Transverse colon (tissue), 4 donors: ENCODE measurements around the gene SPINK7. TPM values are rescaled to one million over a fixed set of nuclear protein-coding genes. Genes with fewer than 3 reads are reported as not detected.
"Not testable (repeated sequence)": the region's sequence is repeated elsewhere in the genome, so short reads cannot be mapped to it uniquely, and the experiment has no call there.

Experiments
- DNase-seq: peaks from one replicate; pipeline ENCODE4 v3.0.0-alpha.2; 2019
- H3K27ac ChIP-seq, 4 donors: fragments of 200-600 bp; sonication (generic); 2 replicates each; pipeline ENCODE4 v1.5.1; 2016 to 2018; ENCODE audit warnings: inconsistent platforms in 4 of 4
- H3K27me3 ChIP-seq: fragments of 200-600 bp; sonication (generic); 2 replicates; pipeline ENCODE4 v1.5.1; 2017; ENCODE audit warnings: inconsistent platforms
- H3K36me3 ChIP-seq, 4 donors: fragments of 200-600 bp; sonication (generic); 2 replicates each; pipeline ENCODE4 v1.5.1; 2017 to 2019; ENCODE audit warnings: inconsistent platforms in 4 of 4
- H3K4me1 ChIP-seq, 4 donors: fragments of 200-600 bp; sonication (generic); 2 replicates each; pipeline ENCODE4 v1.5.1; 2017 to 2020; ENCODE audit warnings: inconsistent platforms in 4 of 4
- H3K4me3 ChIP-seq, 4 donors: fragments of 200-600 bp; sonication (generic); 1 replicate in 1 of 4; 2 replicates in 3 of 4; pipeline versions ENCODE4 v1.5.1 to v1.6.1; 2017 to 2019; ENCODE audit warnings: inconsistent platforms in 4 of 4
- H3K9me3 ChIP-seq, 2 donors: fragments of 200-600 bp; sonication (generic); 2 replicates each; pipeline ENCODE4 v1.5.1; 2017 to 2019; ENCODE audit warnings: inconsistent platforms in 2 of 2
- CTCF ChIP-seq, 5 experiments: fragments of 200-600 bp in 3 of 5; fragments of 450-650 bp in 2 of 5; sonication (generic) in 3 of 5; IDR thresholded peaks; 1 replicate in 2 of 5; 2 replicates in 3 of 5; pipeline ENCODE4 v1.5.1; 2016 to 2017; ENCODE audit warnings: antibody characterized with exemption in 5 of 5, inconsistent platforms in 3 of 5, mild to moderate bottlenecking in 2 of 5, moderate library complexity in 1 of 5
- EP300 ChIP-seq: sonication (generic); formaldehyde crosslinking; IDR thresholded peaks from one replicate; pipeline ENCODE4 v1.6.1; 2017; ENCODE audit warnings: antibody characterized with exemption, low read depth
- POLR2A ChIP-seq: fragments of 450-650 bp; IDR thresholded peaks from one replicate; pipeline ENCODE4 v1.6.1; 2016; ENCODE audit warnings: antibody characterized with exemption, mild to moderate bottlenecking, moderate library complexity
- POLR2AphosphoS5 ChIP-seq, 3 donors: sonication (generic); formaldehyde crosslinking; IDR thresholded peaks; one replicate each; pipeline ENCODE4 v1.6.1; 2016; ENCODE audit warnings: antibody characterized with exemption in 3 of 3
- WGBS, 2 donors: methylation state at CpG; one replicate each; pipeline ENCODE4 v1.1.5; 2018; ENCODE audit warnings: low coverage in 1 of 2; 5-methylcytosine and 5-hydroxymethylcytosine counted together
- in situ Hi-C, 4 donors: fragments of 200-750 bp; cut with MboI; loops; one replicate each; pipeline versions ENCODE4 v1.15.0 to v1.15.1; 2017; ENCODE audit warnings: low sequenced_read_pairs in 3 of 4, low pct_ligation_motif_present in 1 of 4, low pct_unique_long_range_greater_than_20kb in 1 of 4
- intact Hi-C: fragments of 100-400 bp; cut with DNase I; formaldehyde crosslinking; loops from one replicate; pipeline ENCODE4 v1.15.1; 2023; ENCODE audit warnings: low total_unique reads
- total RNA-seq, 4 donors: library from RNA; depleted of rRNA; stranded (reverse); fragments of >200 nt; gene quantifications; one replicate each; pipeline ENCODE4 v1.1.0, GENCODE V29; 2016

The SPINK7 gene
- total RNA-seq = not detected

GRCh38 chr5:148312153-148312552, at the start of gene SPINK7:
Gene SPINK7 (plus strand): TSS chr5:148312423. CDS start chr5:148312484, 61 bp downstream.
- Histone ChIP-seq H3K27me3 (no peaks in the 10 kb centered on the region), H3K27ac (no peak within 1 kb of the TSS), H3K4me3 (no peak within 1 kb of the TSS), H3K4me1 (no peaks in the 10 kb centered on the region), H3K36me3 (no peaks in the 10 kb centered on the region), H3K9me3 (no peaks in the 10 kb centered on the region)
- no peak for DNase-seq
- TF ChIP-seq EP300 (no peak), POLR2A (no peak), POLR2AphosphoS5 (IDR thresholded peaks at IDR 0.05) (no peak), CTCF (IDR thresholded peaks at IDR 0.05) (no peak)
- intact Hi-C loops = no loop called here
- 61 to 80% methylated on average over 2 to 3 of the region's 3 CpGs for WGBS, 2 donors
- in situ Hi-C loops = no loop called here

- TF ChIP-seq POLR2AphosphoS5 (IDR thresholded peaks at IDR 0.05) (no peak), CTCF (IDR thresholded peaks at IDR 0.05) (no peak), EP300 (no peak), POLR2A (no peak)
- Histone ChIP-seq H3K27ac (no peak overlapping the region), H3K36me3 (no peaks in the 10 kb centered on the region), H3K4me1 (no peaks in the 10 kb centered on the region), H3K9me3 (peaks cover 4 to 8% of the 10 kb centered on the region in 2 donors), H3K27me3 (no peaks in the 10 kb centered on the region), H3K4me3 (no peak overlapping the region)
- intact Hi-C loops = no loop called here
- no peak for DNase-seq
- 48 to 54% methylated on average over 3 of the region's 3 CpGs for WGBS, 2 donors
- in situ Hi-C loops = no loop called here
Observed at GRCh38 chr5:148267962-148268361, 44.3 kb upstream of the SPINK7 start.

- H3K4me3 ChIP-seq = no peak within 1 kb of the TSS
- in situ Hi-C loops = no loop called here
- no peak for DNase-seq
Observed at GRCh38 chr5:148268566-148268965, 43.7 kb upstream of the SPINK7 start, which contains the start of gene SPINK13. Gene SPINK13 (plus strand): TSS chr5:148268794. CDS start chr5:148270073, 1,279 bp downstream.

GRCh38 chr5:148275129-148275528, 37.1 kb upstream of the SPINK7 start:
- intact Hi-C loops = not testable (repeated sequence)

More at GRCh38 chr5:148268566-148268965, 43.7 kb upstream of the SPINK7 start, which contains the start of gene SPINK13:
- 83% methylated on average over 1 to 4 of the region's 4 CpGs for WGBS, 2 donors
- no peaks in the 10 kb centered on the region for H3K27me3 ChIP-seq
- H3K27ac ChIP-seq = no peak within 1 kb of the TSS
- H3K4me1 ChIP-seq = no peaks in the 10 kb centered on the region
- no peaks in the 10 kb centered on the region for H3K36me3 ChIP-seq
- H3K9me3 ChIP-seq = peaks cover 4 to 8% of the 10 kb centered on the region in 2 donors
- intact Hi-C loops = no loop called here
- TF ChIP-seq CTCF (IDR thresholded peaks at IDR 0.05) (no peak), POLR2AphosphoS5 (IDR thresholded peaks at IDR 0.05) (no peak), EP300 (no peak), POLR2A (no peak)

GRCh38 chr5:148280893-148281292, 31.3 kb upstream of the SPINK7 start:
- H3K4me1 ChIP-seq, DNase-seq, H3K4me3 ChIP-seq, intact Hi-C loops, H3K36me3 ChIP-seq, in situ Hi-C loops, H3K27ac ChIP-seq, H3K9me3 ChIP-seq, H3K27me3 ChIP-seq: not testable (repeated sequence)
- WGBS, 2 donors = 35% methylated on average over 5 of the region's 5 CpGs; no CpG with 5 or more reads in 1 of the 2 donors

More at GRCh38 chr5:148275129-148275528, 37.1 kb upstream of the SPINK7 start:
- H3K4me1 ChIP-seq, DNase-seq, H3K9me3 ChIP-seq, H3K36me3 ChIP-seq, H3K27ac ChIP-seq, H3K27me3 ChIP-seq, in situ Hi-C loops, H3K4me3 ChIP-seq: not testable (repeated sequence)
- WGBS, 2 donors = 79 to 88% methylated on average over 2 of the region's 2 CpGs

GRCh38 chr5:148281336-148281735, 30.9 kb upstream of the SPINK7 start:
- H3K27me3 ChIP-seq, H3K27ac ChIP-seq, DNase-seq, H3K4me1 ChIP-seq, intact Hi-C loops, H3K9me3 ChIP-seq, H3K36me3 ChIP-seq, H3K4me3 ChIP-seq, in situ Hi-C loops: not testable (repeated sequence)
- WGBS, 2 donors = 84% methylated on average over 4 of the region's 4 CpGs; no CpG with 5 or more reads in 1 of the 2 donors
